ENCODE data around the gene P2RY8.

DNA sequence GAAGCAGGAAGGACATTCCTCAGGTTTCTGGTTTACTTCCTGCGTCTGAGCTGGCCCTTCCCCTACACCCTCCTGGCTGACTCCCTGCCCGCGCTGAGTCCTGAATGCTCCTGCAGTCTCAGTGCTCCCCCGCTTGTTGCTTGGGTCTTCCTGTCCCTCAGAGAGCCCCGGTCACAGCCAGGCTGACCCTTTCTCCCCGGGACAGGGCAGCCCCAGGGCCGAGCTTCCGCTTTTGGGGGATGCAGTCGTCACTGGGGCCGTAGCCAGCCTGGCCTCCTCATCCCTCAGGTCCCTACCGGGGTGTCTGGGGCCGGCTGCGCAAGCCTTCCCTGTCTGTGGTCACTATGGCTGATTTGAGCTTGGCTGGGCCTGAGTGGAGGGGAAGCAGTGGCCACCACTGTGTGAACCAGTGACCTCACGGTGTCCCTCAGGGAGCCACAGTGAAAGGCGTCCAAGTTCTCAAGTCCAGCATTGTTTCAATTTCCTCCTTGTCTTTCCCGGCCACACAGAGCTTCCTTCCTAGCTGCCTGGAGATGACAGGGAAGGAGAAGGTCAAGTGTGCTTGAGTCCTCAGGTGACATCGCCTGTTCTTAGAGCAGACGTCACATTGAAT, 50.1 kb downstream of the P2RY8 start:
- TF ChIP-seq, protein P1, sequence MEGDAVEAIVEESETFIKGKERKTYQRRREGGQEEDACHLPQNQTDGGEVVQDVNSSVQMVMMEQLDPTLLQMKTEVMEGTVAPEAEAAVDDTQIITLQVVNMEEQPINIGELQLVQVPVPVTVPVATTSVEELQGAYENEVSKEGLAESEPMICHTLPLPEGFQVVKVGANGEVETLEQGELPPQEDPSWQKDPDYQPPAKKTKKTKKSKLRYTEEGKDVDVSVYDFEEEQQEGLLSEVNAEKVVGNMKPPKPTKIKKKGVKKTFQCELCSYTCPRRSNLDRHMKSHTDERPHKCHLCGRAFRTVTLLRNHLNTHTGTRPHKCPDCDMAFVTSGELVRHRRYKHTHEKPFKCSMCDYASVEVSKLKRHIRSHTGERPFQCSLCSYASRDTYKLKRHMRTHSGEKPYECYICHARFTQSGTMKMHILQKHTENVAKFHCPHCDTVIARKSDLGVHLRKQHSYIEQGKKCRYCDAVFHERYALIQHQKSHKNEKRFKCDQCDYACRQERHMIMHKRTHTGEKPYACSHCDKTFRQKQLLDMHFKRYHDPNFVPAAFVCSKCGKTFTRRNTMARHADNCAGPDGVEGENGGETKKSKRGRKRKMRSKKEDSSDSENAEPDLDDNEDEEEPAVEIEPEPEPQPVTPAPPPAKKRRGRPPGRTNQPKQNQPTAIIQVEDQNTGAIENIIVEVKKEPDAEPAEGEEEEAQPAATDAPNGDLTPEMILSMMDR (IDR thresholded peaks at IDR 0.05; ENCODE audit: low read length) = no peak
- TF ChIP-seq EZH2 (optimal IDR thresholded peaks at IDR 0.05; ENCODE audit: low read depth, low read length) (no peak), EZH2phosphoT487 (IDR thresholded peaks at IDR 0.05; ENCODE audit: low read length) (no peak)

Data from MM.1S (cell line).